ENCODE data around the gene MAPRE2. TPM values are rescaled to one million over a fixed set of nuclear protein-coding genes. Genes with fewer than 3 reads are reported as not detected.
A peak's percentile ranks its signal among the peaks of the same experiment; 100 is the strongest.

Gene MAPRE2
- total and polyA plus RNA-seq, 11 donors: 36.4 to 190 (median 137) TPM

GRCh38 chr18:35043207-35043606, 2.0 kb downstream of the MAPRE2 start:
- H3K27me3 ChIP-seq: no peaks in the 10 kb centered on the region
- peaks cover 0 to 85% (median 52%) of the 10 kb centered on the region in 12 donors for H3K4me1 ChIP-seq
- H3K36me3 ChIP-seq: no peaks in the 10 kb centered on the region
- no peak for DNase-seq
- TF ChIP-seq POLR2A (IDR thresholded peaks at IDR 0.05) (no peak), CTCF (IDR thresholded peaks at IDR 0.05) (no peak)
- 34 to 38% (median 35%) methylated on average over 5 of the region's 5 CpGs for whole genome bisulfite sequencing, 4 donors
- no peak for ATAC-seq
- no peaks in the 10 kb centered on the region for H3K9me3 ChIP-seq
- H3K4me3 ChIP-seq: peak overlapping the region in 11 of 12 donors; percentile 66 to 96 (median 92)
- intact Hi-C loops (cut with DNase I): loop anchor here in 8 of 10 donors (5.0 to 10.0 kb wide), 7 partner anchors 34 to 102 kb away; no protein-coding TSS in a partner anchor
- H3K27ac ChIP-seq: peak overlapping the region; percentile 58 to 95 (median 89)

- Histone ChIP-seq H3K9me3 (no peaks in the 10 kb centered on the region), H3K4me3 (peak overlapping the region in 6 of 12 donors; percentile 3 to 85 (median 12)), H3K27ac (peak overlapping the region in 11 of 12 donors; percentile 1 to 92 (median 89)), H3K4me1 (peaks cover 9 to 85% (median 66%) of the 10 kb centered on the region in 12 donors), H3K27me3 (no peaks in the 10 kb centered on the region), H3K36me3 (no peaks in the 10 kb centered on the region)
- TF ChIP-seq POLR2A (IDR thresholded peaks at IDR 0.05) (no peak), CTCF (IDR thresholded peaks at IDR 0.05) (no peak)
- 8 to 13% (median 9%) methylated on average over 4 of the region's 4 CpGs for WGBS, 4 donors
- ATAC-seq (no peak), DNase-seq (no peak)
- intact Hi-C loops (cut with DNase I): loop anchor here in 1 of 10 donors (10.0 kb wide), 1 partner anchor 100 kb away; no protein-coding TSS in a partner anchor
These were observed 3.9 kb downstream of the MAPRE2 start for GRCh38 chr18:35045121-35045520.

- peaks cover 9 to 85% (median 68%) of the 10 kb centered on the region in 12 donors for H3K4me1 ChIP-seq
- intact Hi-C loops (cut with DNase I): loop anchor here in 1 of 10 donors (10.0 kb wide), 1 partner anchor 99 kb away; no protein-coding TSS in a partner anchor
- TF ChIP-seq CTCF (IDR thresholded peaks at IDR 0.05) (no peak), POLR2A (IDR thresholded peaks at IDR 0.05) (no peak)
- no peaks in the 10 kb centered on the region for H3K36me3 ChIP-seq
- peak overlapping the region in 6 of 12 donors; percentile 3 to 85 (median 12) for H3K4me3 ChIP-seq
- H3K9me3 ChIP-seq: no peaks in the 10 kb centered on the region
- DNase-seq (no peak), ATAC-seq (no peak)
- H3K27me3 ChIP-seq: no peaks in the 10 kb centered on the region
- H3K27ac ChIP-seq: peak overlapping the region in 11 of 12 donors; percentile 1 to 92 (median 29)
- WGBS, 4 donors: 18 to 33% (median 28%) methylated on average over 2 of the region's 2 CpGs
These were observed 4.6 kb downstream of the MAPRE2 start for GRCh38 chr18:35045806-35046205.

- Histone ChIP-seq H3K4me3 (no peak overlapping the region), H3K9me3 (no peaks in the 10 kb centered on the region), H3K4me1 (peaks cover 9 to 98% (median 76%) of the 10 kb centered on the region in 12 donors), H3K36me3 (no peaks in the 10 kb centered on the region), H3K27me3 (no peaks in the 10 kb centered on the region), H3K27ac (peak overlapping the region in 1 of 12 donors; percentile 43)
- 88 to 96% (median 93%) methylated on average over 4 of the region's 4 CpGs for WGBS, 4 donors
- TF ChIP-seq POLR2A (IDR thresholded peaks at IDR 0.05): no peak
- TF ChIP-seq CTCF (IDR thresholded peaks at IDR 0.05): no peak
- ATAC-seq: no peak
- DNase-seq: no peak
- intact Hi-C loops (cut with DNase I): loop anchor here in 1 of 10 donors (10.0 kb wide), 1 partner anchor 97 kb away; no protein-coding TSS in a partner anchor
These were observed 6.6 kb downstream of the MAPRE2 start for GRCh38 chr18:35047697-35048292.

Data from heart left ventricle (tissue), 16 donors.